Dedifferentiated amniotic fluid mesenchymal stem cell (primary cell): ENCODE measurements around the gene CAMK2D.
A peak's percentile ranks its signal among the peaks of the same experiment; 100 is the strongest.

ENCODE experiments used
- DNase-seq: peaks from one replicate; pipeline ENCODE4 v3.0.0-alpha.2; 2016; ENCODE audit errors: extremely low spot score

The CAMK2D gene

GRCh38 chr4:113471146-113471860 lies 290.2 kb downstream of the CAMK2D start:
- DNase-seq: no peak

GRCh38 chr4:113469926-113470325 lies 291.6 kb downstream of the CAMK2D start:
- DNase-seq: no peak

- DNase-seq: no peak
These were observed 292.5 kb downstream of the CAMK2D start for GRCh38 chr4:113469023-113469390.

GRCh38 chr4:113468165-113469022 lies 293.1 kb downstream of the CAMK2D start:
- DNase-seq: peak; percentile 99

- DNase-seq: peak; percentile 62
These were observed 294.0 kb downstream of the CAMK2D start for GRCh38 chr4:113467581-113467980.

GRCh38 chr4:113462286-113462685 lies 299.3 kb downstream of the CAMK2D start:
- DNase-seq: no peak

GRCh38 chr4:113461281-113461680 lies 300.3 kb downstream of the CAMK2D start:
- DNase-seq: no peak

GRCh38 chr4:113457886-113458285 lies 303.7 kb downstream of the CAMK2D start:
- no peak for DNase-seq

GRCh38 chr4:113457121-113457520 lies 304.4 kb downstream of the CAMK2D start:
- no peak for DNase-seq

GRCh38 chr4:113455061-113455460 lies 306.5 kb downstream of the CAMK2D start:
- DNase-seq: no peak

- no peak for DNase-seq
These were observed 308.5 kb downstream of the CAMK2D start for GRCh38 chr4:113452868-113453620.

- no peak for DNase-seq
These were observed 309.4 kb downstream of the CAMK2D start for GRCh38 chr4:113452152-113452551.

GRCh38 chr4:113450295-113451080 lies 311.1 kb downstream of the CAMK2D start:
- no peak for DNase-seq

GRCh38 chr4:113449410-113449974 lies 312.0 kb downstream of the CAMK2D start:
- no peak for DNase-seq

- no peak for DNase-seq
These were observed 313.8 kb downstream of the CAMK2D start for GRCh38 chr4:113447769-113448168.

- DNase-seq: no peak
These were observed 314.5 kb downstream of the CAMK2D start for GRCh38 chr4:113447061-113447460.

- no peak for DNase-seq
These were observed 315.5 kb downstream of the CAMK2D start for GRCh38 chr4:113446019-113446418.

- peak; percentile 91 for DNase-seq
These were observed 316.3 kb downstream of the CAMK2D start for GRCh38 chr4:113445286-113445685.

- DNase-seq: peak; percentile 40
These were observed 317.2 kb downstream of the CAMK2D start for GRCh38 chr4:113444386-113444785.

- DNase-seq: no peak
These were observed 318.7 kb downstream of the CAMK2D start for GRCh38 chr4:113442826-113443225.

- DNase-seq: no peak
These were observed 321.2 kb downstream of the CAMK2D start for GRCh38 chr4:113440371-113440770.
